Measurements from ENCODE around the gene SRM. TPM values are rescaled to one million over a fixed set of nuclear protein-coding genes. Genes with fewer than 3 reads are reported as not detected.
"Not testable (repeated sequence)": the region's sequence is repeated elsewhere in the genome, so short reads cannot be mapped to it uniquely, and the experiment has no call there.

The SRM gene
- total RNA-seq, 2 experiments from 2014 or later: 65.2 to 208 TPM

GRCh38 chr1:11041048-11041447 lies 18.8 kb downstream of the SRM start:
- intact Hi-C loops (cut with micrococcal nuclease; ENCODE audit: unreplicated experiment): no loop called here

GRCh38 chr1:11040105-11040429 lies 19.8 kb downstream of the SRM start:
- H3K9me2 ChIP-seq (ENCODE audit: insufficient read depth, low read length); H3K36me3 ChIP-seq (ENCODE audit: insufficient read depth, low read length); BruUV-seq (replicated peaks); H3K4me3 ChIP-seq (ENCODE audit: low read depth, low read length, poor library complexity, severe bottlenecking); H4K20me1 ChIP-seq (ENCODE audit: insufficient read depth, low read length); H3K27ac ChIP-seq (ENCODE audit: low read depth, low read length, poor library complexity, severe bottlenecking); CTCF ChIA-PET (ENCODE audit: unreplicated experiment); H3K4me2 ChIP-seq (ENCODE audit: low read length); H3K9me3 ChIP-seq (ENCODE audit: low read length); H2AFZ ChIP-seq (ENCODE audit: low read length); intact Hi-C loops (cut with micrococcal nuclease; ENCODE audit: unreplicated experiment); DNase-seq (ENCODE audit: low spot score); H3K4me1 ChIP-seq (ENCODE audit: insufficient read depth, low read length, poor library complexity, severe bottlenecking); H3K79me2 ChIP-seq (ENCODE audit: insufficient read depth, low read depth, low read length): not testable (repeated sequence)
- POLR2A ChIA-PET: interaction anchor here (0.6 kb wide), 1 partner anchor 141 kb away, joined by 4 read pairs; no protein-coding TSS in a partner anchor

More at GRCh38 chr1:11041048-11041447, 18.8 kb downstream of the SRM start:
- TF ChIP-seq EZH2phosphoT487 (IDR thresholded peaks at IDR 0.05; ENCODE audit: borderline replicate concordance, low read depth, low read length): no peak
- no peak for TF ChIP-seq CTCF (conservative IDR thresholded peaks at IDR 0.05; ENCODE audit: low read length)
- Histone ChIP-seq H3K79me2 (ENCODE audit: insufficient read depth, low read depth, low read length) (no peaks in the 10 kb centered on the region), H3K4me1 (ENCODE audit: insufficient read depth, low read length, poor library complexity, severe bottlenecking) (peaks cover 4% of the 10 kb centered on the region), H3K9me2 (ENCODE audit: insufficient read depth, low read length) (no peaks in the 10 kb centered on the region), H3K27ac (ENCODE audit: low read depth, low read length, poor library complexity, severe bottlenecking) (no peak overlapping the region), H3K9me3 (ENCODE audit: low read length) (no peaks in the 10 kb centered on the region), H4K20me1 (ENCODE audit: insufficient read depth, low read length) (no peaks in the 10 kb centered on the region), H3K4me3 (ENCODE audit: low read depth, low read length, poor library complexity, severe bottlenecking) (no peak overlapping the region), H3K36me3 (ENCODE audit: insufficient read depth, low read length) (no peaks in the 10 kb centered on the region), H2AFZ (ENCODE audit: low read length) (no peak overlapping the region), H3K4me2 (ENCODE audit: low read length) (no peak overlapping the region)
- BruUV-seq (replicated peaks): no TSS peak
- ChIA-PET POLR2A (no interaction called here), CTCF (ENCODE audit: unreplicated experiment) (no interaction called here)
- DNase-seq (ENCODE audit: low spot score): no peak

- Histone ChIP-seq H3K9me2 (ENCODE audit: insufficient read depth, low read length) (no peaks in the 10 kb centered on the region), H3K4me3 (ENCODE audit: low read depth, low read length, poor library complexity, severe bottlenecking) (no peak overlapping the region), H3K79me2 (ENCODE audit: insufficient read depth, low read depth, low read length) (no peaks in the 10 kb centered on the region), H2AFZ (ENCODE audit: low read length) (no peak overlapping the region), H3K4me2 (ENCODE audit: low read length) (no peak overlapping the region), H3K27ac (ENCODE audit: low read depth, low read length, poor library complexity, severe bottlenecking) (no peak overlapping the region), H3K36me3 (ENCODE audit: insufficient read depth, low read length) (no peaks in the 10 kb centered on the region), H3K4me1 (ENCODE audit: insufficient read depth, low read length, poor library complexity, severe bottlenecking) (peaks cover 4% of the 10 kb centered on the region), H4K20me1 (ENCODE audit: insufficient read depth, low read length) (no peaks in the 10 kb centered on the region), H3K9me3 (ENCODE audit: low read length) (no peaks in the 10 kb centered on the region)
- intact Hi-C loops (cut with micrococcal nuclease; ENCODE audit: unreplicated experiment): loop anchor here (5.0 to 10.0 kb wide), 2 partner anchors 73 to 205 kb away; no protein-coding TSS in a partner anchor
- TF ChIP-seq EZH2phosphoT487 (IDR thresholded peaks at IDR 0.05; ENCODE audit: borderline replicate concordance, low read depth, low read length) (no peak), CTCF (conservative IDR thresholded peaks at IDR 0.05; ENCODE audit: low read length) (no peak)
- no peak for DNase-seq (ENCODE audit: low spot score)
- no TSS peak for BruUV-seq (replicated peaks)
- ChIA-PET POLR2A (interaction anchor here (0.6 to 1.0 kb wide), 2 partner anchors 30 to 142 kb away, joined by 4 to 5 read pairs; no protein-coding TSS in a partner anchor), CTCF (ENCODE audit: unreplicated experiment) (no interaction called here)
These were observed 20.3 kb downstream of the SRM start for GRCh38 chr1:11039351-11040104.

All from OCI-LY7 (cell line).